CD14-positive monocyte (primary cell): ENCODE data around the gene APLF. TPM values are rescaled to one million over a fixed set of nuclear protein-coding genes. Genes with fewer than 3 reads are reported as not detected.
A peak's percentile ranks its signal among the peaks of the same experiment; 100 is the strongest.
"Not testable (repeated sequence)": the region's sequence is repeated elsewhere in the genome, so short reads cannot be mapped to it uniquely, and the experiment has no call there.

Source experiments
- DNase-seq, 3 donors: peaks; one replicate each; pipeline ENCODE4 v3.0.0-alpha.2; 2011 to 2022
- H2AFZ ChIP-seq: 2 replicates; pipeline ENCODE4 v1.6.0; 2012; ENCODE audit warnings: mild to moderate bottlenecking, low read depth, low read length, inconsistent platforms; ENCODE audit not compliant: insufficient read depth, poor library complexity, severe bottlenecking
- H3K27ac ChIP-seq, 2 donors: 1 replicate in 1 of 2; 2 replicates in 1 of 2; pipeline ENCODE4 v1.5.1; 2012 to 2013; ENCODE audit warnings: low read length in 2 of 2, control low read depth in 1 of 2, inconsistent platforms in 1 of 2, low read depth in 1 of 2, mild to moderate bottlenecking in 1 of 2
- H3K27me3 ChIP-seq, 2 donors: one replicate each; pipeline versions ENCODE4 v1.6.0 to v1.6.1; 2011 to 2013; ENCODE audit warnings: low read length in 2 of 2; ENCODE audit not compliant: control insufficient read depth in 2 of 2, insufficient read depth in 2 of 2
- H3K36me3 ChIP-seq, 2 donors: replicated peaks in 1 of 2; 1 replicate in 1 of 2; 2 replicates in 1 of 2; pipeline versions ENCODE4 v1.5.1 to v1.6.1; 2012 to 2013; ENCODE audit warnings: low read length in 2 of 2, control low read depth in 1 of 2, inconsistent platforms in 1 of 2, mild to moderate bottlenecking in 1 of 2; ENCODE audit not compliant: insufficient read depth in 2 of 2, control insufficient read depth in 1 of 2
- H3K4me1 ChIP-seq, 2 donors: 1 replicate in 1 of 2; 2 replicates in 1 of 2; pipeline versions ENCODE4 v1.5.1 to v1.6.1; 2012 to 2013; ENCODE audit warnings: low read length in 2 of 2, control low read depth in 1 of 2, inconsistent platforms in 1 of 2, mild to moderate bottlenecking in 1 of 2, moderate library complexity in 1 of 2; ENCODE audit not compliant: insufficient read depth in 2 of 2, control insufficient read depth in 1 of 2
- H3K4me2 ChIP-seq: replicated peaks from 2 replicates; pipeline ENCODE3; 2012; ENCODE audit warnings: low read length, moderate library complexity, mild to moderate bottlenecking; ENCODE audit not compliant: poor library complexity, severe bottlenecking; ENCODE audit errors: extremely low read depth
- H3K4me3 ChIP-seq, 3 experiments: fragments of 200-600 bp in 1 of 3; sonication (generic) in 1 of 3; replicated peaks in 1 of 3; 1 replicate in 2 of 3; 2 replicates in 1 of 3; pipeline ENCODE4 v1.5.1; 2011 to 2013; ENCODE audit warnings: low read length in 3 of 3, mild to moderate bottlenecking in 3 of 3, control low read depth in 2 of 3, low read depth in 2 of 3, inconsistent platforms in 1 of 3, moderate library complexity in 1 of 3
- H3K79me2 ChIP-seq: 2 replicates; pipeline ENCODE4 v1.6.0; 2012; ENCODE audit warnings: mild to moderate bottlenecking, control low read depth, inconsistent platforms, low read length, moderate library complexity; ENCODE audit not compliant: insufficient read depth
- H3K9ac ChIP-seq: 2 replicates; pipeline ENCODE4 v1.6.0; 2017; ENCODE audit warnings: low read length, mild to moderate bottlenecking; ENCODE audit not compliant: insufficient read depth, poor library complexity, severe bottlenecking
- H3K9me3 ChIP-seq, 2 donors: replicated peaks in 1 of 2; 1 replicate in 1 of 2; 2 replicates in 1 of 2; pipeline versions ENCODE4 v1.5.1 to v1.6.1; 2012 to 2013; ENCODE audit warnings: low read length in 2 of 2, control low read depth in 1 of 2; ENCODE audit not compliant: control insufficient read depth in 1 of 2, insufficient read depth in 1 of 2
- H4K20me1 ChIP-seq: 2 replicates; pipeline ENCODE4 v1.6.0; 2012; ENCODE audit warnings: mild to moderate bottlenecking, low read length, control low read depth, moderate library complexity; ENCODE audit not compliant: insufficient read depth
- H3K27ac Mint-ChIP-seq, 7 donors: one replicate each; pipeline ENCODE4 v1.8.0; 2020; ENCODE audit warnings: mild to moderate bottlenecking in 7 of 7, mixed read lengths in 7 of 7, moderate library complexity in 6 of 7, inconsistent platforms in 2 of 7
- H3K27me3 Mint-ChIP-seq, 3 donors: one replicate each; pipeline ENCODE4 v1.8.0; 2021 to 2022; ENCODE audit warnings: low read depth in 3 of 3, mild to moderate bottlenecking in 3 of 3, mixed read lengths in 3 of 3, moderate library complexity in 3 of 3, inconsistent platforms in 1 of 3
- H3K36me3 Mint-ChIP-seq, 2 donors: one replicate each; pipeline ENCODE4 v1.8.0; 2020; ENCODE audit warnings: mixed read lengths in 2 of 2, inconsistent platforms in 1 of 2, mild to moderate bottlenecking in 1 of 2
- H3K4me1 Mint-ChIP-seq: one replicate; pipeline ENCODE4 v1.8.0; 2020; ENCODE audit warnings: mild to moderate bottlenecking, mixed read lengths
- H3K4me3 Mint-ChIP-seq, 2 donors: one replicate each; pipeline ENCODE4 v1.8.0; 2020; ENCODE audit warnings: mild to moderate bottlenecking in 2 of 2, mixed read lengths in 2 of 2, moderate library complexity in 1 of 2
- H3K9me3 Mint-ChIP-seq, 7 donors: one replicate each; pipeline ENCODE4 v1.8.0; 2020 to 2022; ENCODE audit warnings: mixed read lengths in 7 of 7, mild to moderate bottlenecking in 6 of 7, moderate library complexity in 6 of 7, inconsistent platforms in 2 of 7
- WGBS: methylation state at CpG from one replicate; pipeline ENCODE4 v1.1.5; 2013; ENCODE audit warnings: missing lambda C conversion rate; ENCODE audit not compliant: insufficient coverage; 5-methylcytosine and 5-hydroxymethylcytosine counted together
- intact Hi-C, 2 donors: fragments of 100-400 bp; cut with micrococcal nuclease; formaldehyde crosslinking; loops; one replicate each; pipeline versions ENCODE4 v1.15.0 to v1.15.1; 2023
- polyA plus RNA-seq, 3 donors: library from polyadenylated mRNA; depleted of rRNA in 1 of 3; unstranded in 2 of 3; stranded (reverse) in 1 of 3; fragments of 300-500 nt in 2 of 3; fragments of >200 nt in 1 of 3; fragmentation: Illumina TruSeq in 2 of 3; gene quantifications; 1 replicate in 2 of 3; 2 replicates in 1 of 3; pipeline ENCODE4 v1.2.3, GENCODE V29; 2012 to 2021
- TF ChIP-seq, protein P1 (sequence below): fragments of 200-600 bp; IDR thresholded peaks from one replicate; pipeline ENCODE4 v1.8.0; 2022; ENCODE audit warnings: antibody characterized with exemption, mild to moderate bottlenecking

APLF gene
- polyA plus RNA-seq, 3 donors, result 0.77 to 1.8 (median 1.2) TPM

DNA sequence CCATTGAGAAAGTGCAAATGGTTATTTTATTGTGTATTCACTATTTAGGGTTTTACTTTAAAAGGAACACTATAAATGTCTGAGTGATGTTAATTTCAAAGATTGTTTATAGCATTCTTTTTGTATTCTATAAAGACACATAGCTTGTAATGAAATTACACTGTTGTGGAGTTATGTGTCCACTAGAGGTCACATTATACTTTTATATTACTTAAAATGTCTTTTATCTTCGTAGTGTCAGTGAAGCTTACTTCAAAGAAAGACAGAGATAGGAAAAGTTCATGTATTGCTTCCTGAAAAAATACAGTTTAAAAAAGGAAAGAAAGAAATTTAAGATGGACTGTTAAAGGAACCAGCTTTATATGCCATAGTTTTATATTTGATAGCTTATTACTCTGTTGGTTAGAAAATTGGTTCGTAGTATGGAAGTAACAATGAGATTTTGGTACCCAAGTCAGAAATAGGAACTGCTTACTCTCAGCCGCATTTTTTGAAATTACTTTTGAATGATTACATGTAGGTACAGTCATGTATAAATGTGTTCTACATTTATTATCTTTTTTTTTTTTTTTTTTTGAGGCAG, 20.5 kb downstream of the APLF start:
- TF ChIP-seq, protein P1, sequence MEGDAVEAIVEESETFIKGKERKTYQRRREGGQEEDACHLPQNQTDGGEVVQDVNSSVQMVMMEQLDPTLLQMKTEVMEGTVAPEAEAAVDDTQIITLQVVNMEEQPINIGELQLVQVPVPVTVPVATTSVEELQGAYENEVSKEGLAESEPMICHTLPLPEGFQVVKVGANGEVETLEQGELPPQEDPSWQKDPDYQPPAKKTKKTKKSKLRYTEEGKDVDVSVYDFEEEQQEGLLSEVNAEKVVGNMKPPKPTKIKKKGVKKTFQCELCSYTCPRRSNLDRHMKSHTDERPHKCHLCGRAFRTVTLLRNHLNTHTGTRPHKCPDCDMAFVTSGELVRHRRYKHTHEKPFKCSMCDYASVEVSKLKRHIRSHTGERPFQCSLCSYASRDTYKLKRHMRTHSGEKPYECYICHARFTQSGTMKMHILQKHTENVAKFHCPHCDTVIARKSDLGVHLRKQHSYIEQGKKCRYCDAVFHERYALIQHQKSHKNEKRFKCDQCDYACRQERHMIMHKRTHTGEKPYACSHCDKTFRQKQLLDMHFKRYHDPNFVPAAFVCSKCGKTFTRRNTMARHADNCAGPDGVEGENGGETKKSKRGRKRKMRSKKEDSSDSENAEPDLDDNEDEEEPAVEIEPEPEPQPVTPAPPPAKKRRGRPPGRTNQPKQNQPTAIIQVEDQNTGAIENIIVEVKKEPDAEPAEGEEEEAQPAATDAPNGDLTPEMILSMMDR, result peak; percentile 76
- Mint-ChIP-seq H3K9me3 (no peaks in the 10 kb centered on the region), H3K36me3 (no peaks in the 10 kb centered on the region), H3K4me1 (peaks cover 10% of the 10 kb centered on the region), H3K4me3 (peak overlapping the region in 1 of 2 donors; percentile 60), H3K27ac (no peak overlapping the region), H3K27me3 (no peaks in the 10 kb centered on the region)
- Histone ChIP-seq H3K9ac (no peak overlapping the region), H4K20me1 (no peaks in the 10 kb centered on the region), H3K36me3 (no peaks in the 10 kb centered on the region), H3K79me2 (no peaks in the 10 kb centered on the region), H3K4me2 (peak overlapping the region; percentile 36), H3K4me3 (no peak overlapping the region), H3K9me3 (no peaks in the 10 kb centered on the region), H3K27me3 (no peaks in the 10 kb centered on the region), H2AFZ (no peak overlapping the region), H3K27ac (no peak overlapping the region), H3K4me1 (no peaks in the 10 kb centered on the region)
- peak in 1 of 3 donors; percentile 27 for DNase-seq
- WGBS, result no CpG with 5 or more reads among the region's 3 CpGs
- intact Hi-C loops, result no loop called here

DNA sequence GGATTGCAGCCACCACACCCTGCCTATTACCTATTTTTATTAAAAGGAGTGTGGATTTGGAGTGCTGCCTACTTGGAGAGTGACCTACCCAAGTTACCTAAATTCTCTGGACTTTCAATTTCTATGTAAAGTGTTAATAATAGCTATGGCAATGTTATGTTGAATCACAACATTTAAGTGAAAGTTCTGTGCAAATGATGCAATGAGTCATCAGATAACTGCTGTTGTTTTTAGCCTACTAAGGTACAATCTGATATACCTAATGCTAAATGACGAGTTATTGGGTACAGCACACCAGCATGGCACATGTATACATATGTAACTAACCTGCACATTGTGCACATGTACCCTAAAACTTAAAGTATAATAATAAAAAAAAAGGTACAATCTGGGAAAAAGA, 21.2 kb downstream of the APLF start:
- H3K27ac Mint-ChIP-seq, result not testable (repeated sequence)
- WGBS, result no CpG with 5 or more reads among the region's 1 CpG

More for the DNA sequence above, 21.2 kb downstream of the APLF start:
- H3K36me3 ChIP-seq, H3K4me1 ChIP-seq, H3K9me3 ChIP-seq, intact Hi-C loops, H4K20me1 ChIP-seq, H3K4me1 Mint-ChIP-seq, H3K27me3 Mint-ChIP-seq, DNase-seq, H2AFZ ChIP-seq, H3K9me3 Mint-ChIP-seq, H3K4me3 Mint-ChIP-seq, H3K36me3 Mint-ChIP-seq, H3K79me2 ChIP-seq, H3K4me2 ChIP-seq, H3K27ac ChIP-seq, H3K9ac ChIP-seq, H3K27me3 ChIP-seq, H3K4me3 ChIP-seq: not testable (repeated sequence)
